Globus pallidus (tissue), 1 donor: ENCODE results near the gene ZNF446.
A peak's percentile ranks its signal among the peaks of the same experiment; 100 is the strongest.
"Not testable (repeated sequence)": the region's sequence is repeated elsewhere in the genome, so short reads cannot be mapped to it uniquely, and the experiment has no call there.

ENCODE experiments used
- DNase-seq: peaks from one replicate; pipeline ENCODE4 v3.0.0-alpha.2; 2015; ENCODE audit warnings: low spot score

The ZNF446 gene

DNA sequence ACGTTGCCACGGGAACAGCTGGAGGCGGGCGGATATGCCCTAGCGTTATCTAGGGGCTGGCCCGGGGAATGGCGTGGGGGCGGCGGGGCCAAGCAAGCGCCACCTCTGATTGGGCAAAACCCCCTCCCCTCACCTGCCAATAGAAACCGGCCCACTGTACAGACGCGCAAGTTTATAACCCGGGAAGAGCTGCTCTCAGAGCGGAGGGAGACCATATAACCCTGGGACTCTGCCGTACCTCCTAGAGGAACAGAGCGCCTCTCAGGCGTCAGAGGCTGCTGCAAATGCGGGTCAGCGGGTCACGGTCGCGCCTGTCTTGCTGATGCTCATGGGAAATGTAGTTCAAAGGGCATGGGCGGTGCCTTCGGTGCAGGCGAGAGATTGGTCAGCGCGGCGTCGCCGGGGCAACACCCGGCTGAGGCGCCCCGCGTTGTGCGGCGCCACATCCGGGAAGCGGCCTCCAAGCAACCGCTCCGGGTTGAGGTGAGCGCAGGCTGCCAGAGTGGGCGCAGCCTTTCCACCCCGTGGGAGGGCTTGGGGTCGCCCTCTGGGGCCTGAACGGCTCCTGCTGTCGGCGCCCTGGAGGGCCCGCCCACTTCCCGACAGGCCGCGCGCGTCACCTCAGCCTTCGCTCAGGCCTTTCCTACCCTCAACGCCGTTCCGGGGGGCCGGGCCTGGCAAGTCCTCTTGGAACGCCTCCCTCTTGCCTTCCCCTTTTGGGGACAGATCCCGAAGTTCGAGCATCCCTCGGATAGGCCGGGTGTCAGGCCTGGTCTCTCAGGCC, at the start of gene ZNF446:
Gene ZNF446, plus strand, starts transcription at position 639 of the 784 bp plus-strand sequence. CDS start 867 bp downstream, outside the sequence.
- DNase-seq: peak; percentile 98

DNA sequence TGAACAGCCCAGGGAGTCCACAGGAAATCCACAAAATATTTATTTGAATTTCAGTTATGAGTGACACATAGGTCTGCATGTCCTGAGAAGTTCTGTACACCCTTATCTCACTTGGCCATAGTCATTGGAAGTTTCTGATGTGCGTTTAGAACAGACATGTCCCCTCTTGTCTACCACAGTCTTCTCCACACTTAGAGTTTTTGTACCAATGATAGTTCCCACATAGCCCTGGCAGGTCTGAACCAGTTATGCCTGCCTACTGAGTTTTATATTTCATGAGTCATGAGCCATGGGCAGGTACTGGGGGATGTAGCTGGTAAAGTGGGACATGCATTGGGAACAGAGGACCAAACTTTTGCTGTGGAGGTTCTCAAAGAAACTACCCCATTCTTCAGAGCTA, 47.5 kb upstream of the ZNF446 start:
- no peak for DNase-seq

DNA sequence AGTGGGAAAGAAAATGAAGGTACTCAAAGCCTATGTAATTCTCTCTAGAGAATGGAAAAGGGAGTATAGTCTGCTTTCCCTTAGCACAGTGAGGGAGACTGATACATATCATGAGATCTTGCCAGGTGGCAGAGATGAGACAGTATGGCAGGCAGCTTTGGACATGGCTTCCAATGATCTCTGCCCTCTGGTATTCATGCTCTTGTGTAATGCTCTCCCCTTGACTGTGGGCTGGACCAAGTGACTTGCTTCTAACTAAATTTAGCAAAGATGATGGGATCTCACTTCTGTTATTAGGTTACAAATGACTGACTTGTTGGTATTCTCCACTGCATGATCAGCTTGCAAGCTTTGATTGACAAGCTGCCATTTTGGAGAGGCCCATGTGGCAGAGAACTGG, 46.4 kb upstream of the ZNF446 start:
- no peak for DNase-seq

DNA sequence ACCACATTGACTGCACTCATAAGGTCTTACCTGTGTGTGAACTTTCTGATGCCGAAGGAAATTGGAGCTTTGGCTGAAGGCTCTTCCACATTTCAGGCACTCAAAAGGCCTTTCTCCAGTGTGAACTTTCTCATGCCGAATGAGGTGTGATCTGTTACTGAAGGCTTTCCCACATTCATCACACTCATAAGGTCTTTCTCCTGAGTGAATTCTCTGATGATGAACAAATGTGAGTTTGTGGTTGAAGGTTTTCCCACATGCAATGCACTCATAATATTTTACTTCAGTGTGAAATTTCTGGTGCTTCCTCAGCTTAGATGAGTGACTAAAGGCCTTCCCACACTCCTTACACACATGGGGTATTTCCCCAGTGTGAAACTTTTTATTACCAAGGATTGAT, 41.9 kb upstream of the ZNF446 start:
- DNase-seq: no peak

DNA sequence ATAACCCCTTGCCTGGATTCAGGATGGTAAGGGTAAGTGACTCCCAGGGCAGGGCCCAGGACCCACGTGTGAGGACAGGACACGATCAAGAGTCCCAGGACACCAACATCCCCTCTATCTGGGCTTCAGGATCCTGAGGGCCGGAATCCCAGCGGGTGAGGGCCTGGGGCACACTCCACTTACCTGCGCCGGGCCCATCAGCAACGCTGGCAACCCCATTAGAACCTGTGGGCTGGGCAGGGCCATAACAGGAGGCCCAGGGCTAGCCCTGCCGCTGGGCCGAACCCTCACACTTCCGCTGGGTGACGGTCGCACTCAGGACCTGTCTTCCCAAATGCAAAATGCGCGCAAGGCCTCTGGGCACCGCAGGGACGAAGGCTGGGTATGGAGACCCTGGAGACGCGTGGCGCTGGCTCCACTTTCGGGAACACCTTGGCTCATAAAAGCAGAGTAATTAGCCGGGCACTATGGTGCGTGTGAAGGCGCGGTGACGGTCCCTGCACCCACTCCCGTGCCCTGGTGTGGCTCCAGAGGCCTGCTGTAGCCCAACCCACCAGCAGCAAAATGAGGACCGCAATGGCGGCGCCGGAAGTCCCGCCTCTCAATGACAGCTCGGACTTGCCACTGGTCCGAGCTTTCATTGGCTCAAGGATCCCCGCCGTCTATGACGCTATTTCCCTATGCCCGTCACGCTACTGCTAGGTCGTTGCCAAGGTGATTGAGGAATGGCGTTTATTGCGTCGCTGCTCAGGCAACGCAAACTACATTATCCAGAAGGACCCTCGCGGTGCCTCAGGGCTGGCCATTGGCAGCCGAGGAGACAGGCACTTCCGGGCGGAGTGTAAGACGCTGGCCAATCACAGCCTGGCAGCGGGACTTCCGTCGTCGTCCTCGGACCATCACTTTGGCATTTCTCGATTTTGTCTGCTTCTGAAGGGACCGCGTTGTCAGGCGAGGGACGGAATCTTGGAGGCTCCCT, 36.3 kb upstream of the ZNF446 start, which contains the start of gene ZNF132:
Gene ZNF132, minus strand, starts transcription at position 578 of the 979 bp plus-strand sequence. Its CDS starts 332 bp downstream, at position 246.
- DNase-seq: peak; percentile 100

DNA sequence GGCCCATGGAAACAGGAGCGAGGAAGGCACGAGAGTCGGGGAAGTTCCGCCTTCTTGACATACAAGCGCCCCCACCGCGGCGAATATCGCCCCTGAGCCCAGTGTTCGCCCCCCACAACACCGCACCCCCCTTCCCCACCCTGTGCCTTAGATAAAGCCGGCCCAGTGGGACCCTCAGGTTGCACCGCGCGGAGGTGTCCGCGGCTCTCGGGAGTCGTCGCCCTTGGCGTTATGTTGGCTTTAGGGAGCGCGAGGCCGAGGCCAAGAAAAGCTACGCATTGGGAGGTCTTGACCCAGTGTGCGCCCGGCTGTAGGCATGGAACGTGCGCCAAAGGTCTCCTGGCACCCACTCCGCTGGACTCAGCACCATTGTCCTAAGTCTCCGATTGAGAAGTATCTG, 35.6 kb upstream of the ZNF446 start:
- DNase-seq: no peak

DNA sequence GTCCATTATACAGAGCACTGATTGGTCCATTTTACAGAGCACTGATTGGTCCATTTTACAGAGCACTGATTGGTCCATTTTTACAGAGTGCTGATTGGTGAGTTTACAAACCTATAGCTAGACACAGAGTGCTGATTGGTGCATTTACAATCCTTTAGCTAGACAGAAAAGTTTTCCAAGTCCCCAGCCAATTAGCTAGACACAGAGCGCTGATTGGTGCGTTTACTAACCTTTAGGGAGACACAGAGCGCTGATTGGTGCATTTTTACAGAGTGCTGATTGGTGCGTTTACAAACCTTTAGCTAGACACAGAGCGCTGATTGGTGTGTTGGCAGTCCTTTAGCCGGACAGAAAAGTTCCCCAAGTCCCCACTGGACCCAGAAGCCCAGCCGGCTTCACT, 33.2 kb upstream of the ZNF446 start:
- not testable (repeated sequence) for DNase-seq

DNA sequence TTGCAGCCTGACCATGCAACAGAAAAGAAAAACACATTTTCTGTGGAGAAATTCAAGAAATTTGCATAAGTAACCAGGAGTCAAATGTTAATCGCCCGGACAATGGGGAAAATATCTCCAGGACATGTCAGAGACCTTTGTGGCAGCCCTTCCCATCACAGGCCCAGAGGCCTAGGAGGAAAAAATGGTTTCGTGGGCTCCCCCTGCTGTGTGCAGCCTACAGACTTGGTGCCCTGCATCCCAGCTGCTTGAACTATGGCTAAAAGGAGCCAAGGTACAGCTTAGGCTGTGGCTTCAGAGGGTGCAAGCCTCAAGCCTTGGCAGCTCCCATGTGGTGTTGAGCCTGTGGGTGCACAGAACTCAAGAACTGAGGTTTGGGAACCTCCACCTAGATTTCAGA, 27.3 kb upstream of the ZNF446 start:
- DNase-seq: not testable (repeated sequence)

DNA sequence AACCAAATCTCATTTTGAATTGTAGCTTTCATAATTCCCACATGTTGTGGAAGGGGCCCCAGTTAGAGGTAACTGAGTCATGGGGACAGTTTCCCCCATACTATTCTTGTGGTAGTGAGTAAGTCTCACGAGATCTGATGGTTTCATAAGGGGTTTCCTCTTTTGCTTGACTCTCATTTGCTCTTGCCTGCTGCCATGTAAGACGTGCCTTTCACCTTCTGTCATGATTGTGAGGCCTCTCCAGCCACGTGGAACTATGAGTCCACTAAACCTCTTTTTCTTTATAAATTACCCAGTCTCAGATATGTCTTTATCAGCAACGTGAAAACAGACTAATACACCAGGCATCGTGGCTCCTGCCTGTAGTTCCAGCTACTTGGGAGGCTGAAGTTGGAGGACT, 26.2 kb upstream of the ZNF446 start:
- DNase-seq: not testable (repeated sequence)

DNA sequence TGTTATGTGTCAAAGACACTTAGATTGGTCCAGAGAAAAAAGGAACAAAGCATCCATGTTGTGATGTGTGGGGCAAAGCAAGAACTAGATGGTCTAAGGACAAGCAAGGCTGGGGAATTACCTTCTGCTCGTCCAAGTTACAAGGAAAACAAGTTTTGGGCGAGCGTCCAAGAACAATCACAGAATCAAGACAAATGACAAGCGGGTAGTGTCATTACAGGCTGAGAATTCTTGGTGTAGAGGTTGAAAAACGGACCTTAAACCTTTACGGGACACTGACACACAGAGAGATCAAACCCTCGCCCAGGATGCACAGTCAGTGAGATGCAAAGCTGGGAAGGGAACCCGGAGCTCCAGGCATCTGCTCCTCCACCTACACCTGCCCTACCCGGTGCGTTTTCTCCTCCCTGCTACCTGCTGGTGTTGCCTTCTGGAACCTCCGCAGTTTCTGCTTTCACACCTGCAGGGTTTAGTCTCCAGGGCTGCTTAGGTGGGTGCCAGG, 25.2 kb upstream of the ZNF446 start:
- DNase-seq: no peak

DNA sequence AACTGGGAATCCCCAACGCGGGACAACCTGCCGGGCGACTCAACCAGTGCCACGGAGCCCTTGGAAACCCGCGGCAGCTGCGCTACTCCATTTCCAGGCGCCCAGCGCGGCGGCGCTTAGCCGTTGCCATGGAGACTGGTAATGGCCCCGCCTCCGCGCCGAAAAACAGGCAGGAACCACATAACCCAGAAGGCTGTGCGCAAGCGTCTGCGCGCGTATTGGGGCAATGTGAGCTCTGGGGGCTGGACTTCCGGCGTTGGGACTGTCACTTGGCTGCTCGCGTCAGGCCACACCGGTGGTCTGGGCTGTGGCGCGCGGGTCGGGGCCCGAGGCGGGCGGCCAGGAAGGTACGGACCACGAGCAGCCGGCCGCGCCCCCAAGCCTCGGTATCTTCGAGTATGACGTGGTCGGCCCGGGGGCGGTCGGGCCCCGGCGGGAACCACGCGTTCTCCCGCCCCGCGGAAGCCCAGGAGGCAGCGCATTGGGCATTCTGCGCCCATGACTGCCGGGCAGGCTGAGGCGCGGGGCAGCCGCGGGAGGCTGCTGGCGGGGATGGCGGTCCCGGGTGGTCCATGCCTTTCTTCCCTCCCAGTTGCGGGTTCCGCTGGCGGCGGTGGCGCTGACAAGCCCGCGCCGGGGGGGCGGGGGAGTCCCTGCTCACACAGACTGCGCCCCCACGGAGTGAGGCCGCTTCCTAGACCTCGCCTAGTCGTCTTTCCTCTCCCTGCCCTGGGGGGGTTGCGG, 24.6 kb upstream of the ZNF446 start, which contains the start of gene ZNF324B:
Gene ZNF324B, plus strand, starts transcription at position 265 of the 744 bp plus-strand sequence. CDS start 2,080 bp downstream, outside the sequence.
- peak; percentile 97 for DNase-seq

DNA sequence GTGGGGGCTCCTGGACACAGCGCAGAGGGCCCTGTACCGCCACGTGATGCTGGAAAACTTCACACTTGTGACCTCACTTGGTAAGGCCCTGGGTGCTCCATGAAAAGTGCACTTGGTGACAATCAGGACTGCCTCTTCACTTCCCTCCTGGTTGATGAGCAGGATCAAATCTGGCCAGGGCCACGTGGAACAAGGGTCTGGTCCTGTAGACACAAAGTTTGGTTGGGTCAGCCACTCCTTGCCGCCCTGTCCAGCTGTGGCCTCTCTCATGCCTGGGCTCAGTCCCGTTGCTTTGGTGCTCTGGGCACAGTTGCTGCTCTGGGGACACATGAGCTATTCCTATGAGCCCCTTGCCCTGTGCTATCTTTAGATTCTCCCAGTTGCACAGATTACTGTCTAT, 22.4 kb upstream of the ZNF446 start:
- DNase-seq: no peak

DNA sequence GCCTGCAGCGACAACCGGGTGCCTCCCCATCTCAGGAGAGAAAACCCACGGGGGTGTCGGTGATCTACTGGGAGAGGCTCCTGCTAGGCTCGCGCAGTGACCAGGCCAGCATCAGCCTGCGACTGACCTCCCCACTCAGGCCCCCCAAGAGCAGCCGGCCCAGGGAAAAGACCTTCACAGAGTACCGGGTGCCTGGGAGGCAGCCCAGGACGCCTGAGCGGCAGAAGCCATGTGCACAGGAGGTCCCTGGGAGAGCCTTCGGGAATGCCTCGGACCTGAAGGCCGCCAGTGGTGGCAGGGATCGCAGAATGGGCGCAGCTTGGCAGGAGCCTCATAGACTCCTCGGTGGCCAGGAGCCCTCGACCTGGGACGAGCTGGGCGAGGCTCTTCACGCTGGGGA, 20.8 kb upstream of the ZNF446 start:
- DNase-seq: no peak

DNA sequence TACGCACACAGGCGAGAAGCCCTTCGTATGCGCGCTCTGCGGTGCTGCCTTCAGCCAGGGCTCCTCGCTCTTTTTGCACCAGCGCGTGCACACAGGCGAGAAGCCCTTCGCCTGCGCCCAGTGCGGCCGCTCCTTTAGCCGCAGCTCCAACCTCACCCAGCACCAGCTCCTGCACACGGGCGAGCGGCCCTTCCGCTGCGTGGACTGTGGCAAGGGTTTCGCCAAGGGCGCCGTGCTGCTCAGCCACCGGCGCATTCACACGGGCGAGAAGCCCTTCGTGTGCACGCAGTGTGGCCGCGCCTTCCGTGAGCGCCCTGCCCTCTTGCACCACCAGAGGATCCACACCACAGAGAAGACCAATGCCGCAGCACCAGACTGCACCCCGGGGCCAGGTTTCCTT, 20.0 kb upstream of the ZNF446 start:
- DNase-seq: no peak

DNA sequence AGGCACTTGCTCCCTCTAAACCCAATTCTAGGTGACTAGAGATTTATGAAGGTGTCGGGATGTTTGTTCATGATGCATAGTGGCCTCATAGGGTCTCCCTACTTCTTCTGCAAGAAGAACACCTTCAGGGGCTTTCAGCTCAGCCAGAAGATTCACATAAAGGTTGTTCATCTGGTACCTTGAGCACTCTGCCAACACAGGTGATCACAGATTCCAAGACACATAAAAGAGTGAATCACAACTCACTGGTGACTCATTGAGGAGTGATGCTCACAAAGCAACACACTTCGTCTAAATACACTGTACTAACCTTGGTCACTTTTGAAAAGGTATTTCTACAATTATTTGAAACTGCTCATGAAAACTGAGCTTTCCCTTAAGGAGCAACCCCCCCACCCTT, 16.1 kb upstream of the ZNF446 start:
- DNase-seq: no peak

DNA sequence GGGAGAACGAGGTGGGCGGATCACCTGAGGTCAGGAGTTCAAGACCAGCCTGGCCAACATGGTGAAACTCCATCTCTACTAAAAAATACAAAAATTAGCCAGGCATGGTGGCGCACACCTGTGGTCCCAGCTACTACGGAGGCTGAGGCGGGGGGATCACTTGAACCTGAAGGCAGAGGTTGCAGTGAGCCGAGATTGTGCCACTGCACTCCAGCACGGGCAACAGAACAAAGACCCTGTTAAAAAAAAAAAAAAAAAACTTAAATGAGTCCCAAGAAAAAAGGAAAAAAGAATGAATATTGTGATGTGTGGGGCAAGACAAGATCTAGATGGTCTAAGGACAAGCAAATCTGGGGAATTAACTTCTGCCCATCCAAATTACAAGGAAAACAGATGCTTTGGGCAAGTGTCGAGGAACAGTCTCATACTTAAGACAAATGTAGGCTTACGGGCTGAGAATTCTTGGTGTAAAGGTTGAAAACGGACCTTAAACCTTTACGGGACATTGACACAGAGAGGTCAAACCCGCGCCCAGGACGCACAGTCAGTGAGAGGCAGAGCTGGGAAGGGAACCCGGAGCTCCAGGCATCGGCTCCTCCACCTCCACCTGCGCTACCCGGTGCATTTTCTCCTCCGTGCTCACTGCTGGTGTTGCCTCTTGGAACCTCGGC, 9.9 kb upstream of the ZNF446 start:
- no peak for DNase-seq

DNA sequence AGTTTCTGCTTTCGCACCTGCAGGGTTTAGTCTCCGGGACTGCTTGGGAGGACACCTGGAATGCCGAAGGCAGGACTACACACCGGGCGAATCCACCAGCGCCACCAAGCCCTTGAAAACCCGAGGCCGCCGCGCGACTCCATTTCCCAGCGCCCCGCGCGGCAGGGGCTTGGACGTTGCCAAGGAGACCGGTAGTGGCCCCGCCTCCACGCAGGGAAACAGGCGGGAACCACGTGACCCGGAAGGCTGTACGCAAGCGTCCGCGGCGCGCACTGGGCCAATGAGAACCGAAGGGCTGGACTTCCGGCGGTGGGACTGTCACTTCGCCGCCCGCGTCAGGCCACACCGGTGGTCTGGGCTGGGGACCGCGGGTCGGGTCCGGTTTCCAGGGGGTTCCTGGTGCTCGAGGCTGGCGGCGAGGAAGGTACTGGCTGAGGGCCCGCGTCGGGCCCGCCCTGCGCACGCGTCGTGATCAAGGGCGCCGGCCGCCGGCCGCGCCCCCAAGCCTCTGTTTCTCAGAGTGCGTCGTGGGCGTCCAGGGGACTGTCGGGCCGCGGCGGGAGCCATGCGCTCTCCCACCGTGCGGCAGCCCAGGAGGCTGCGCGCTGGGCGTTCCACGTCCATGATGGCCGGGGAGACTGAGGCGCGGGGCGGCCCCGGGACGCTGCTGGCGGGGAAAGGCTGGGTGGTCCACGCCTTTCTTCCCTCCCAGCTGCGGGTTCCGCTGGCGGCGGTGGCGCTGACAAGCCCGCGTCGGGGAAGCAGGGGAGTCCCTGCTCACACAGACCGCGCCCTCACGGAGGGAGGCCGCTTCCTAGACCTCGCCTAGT, 9.2 kb upstream of the ZNF446 start, which contains the start of gene ZNF324:
Gene ZNF324, plus strand, starts transcription at position 321 of the 830 bp plus-strand sequence. CDS start 2,106 bp downstream, outside the sequence.
- DNase-seq: peak; percentile 97

DNA sequence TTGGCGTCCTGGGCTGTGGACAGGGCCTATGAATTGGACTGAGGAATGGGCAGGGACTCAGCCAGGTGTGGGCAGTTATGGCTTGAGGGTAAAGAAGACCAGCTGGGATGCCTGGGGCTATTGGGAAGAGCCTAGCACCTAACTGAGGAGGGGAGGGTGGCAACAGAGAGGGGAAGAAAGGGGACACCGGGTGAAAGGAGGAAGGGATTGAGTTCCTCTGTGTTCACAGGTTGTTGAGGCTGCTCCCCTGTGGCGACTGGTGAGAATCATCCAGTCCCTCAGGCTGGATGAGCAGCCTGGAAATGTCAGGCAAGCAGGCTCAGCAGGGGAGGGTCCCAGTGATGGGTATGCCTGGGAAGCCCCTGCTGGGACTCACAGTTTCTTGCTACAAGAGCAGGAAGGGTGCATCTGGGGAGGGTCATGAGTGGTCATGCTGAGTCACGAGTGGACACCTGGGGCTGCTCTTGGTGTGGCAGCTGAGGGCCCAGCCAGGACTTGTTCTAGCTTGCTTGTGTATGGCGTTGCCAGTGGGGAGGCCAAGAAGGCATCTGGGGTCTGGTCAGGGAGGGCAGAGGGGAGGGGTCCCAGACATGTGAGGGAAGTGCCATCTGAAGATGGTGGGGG, 7.8 kb upstream of the ZNF446 start:
- no peak for DNase-seq

DNA sequence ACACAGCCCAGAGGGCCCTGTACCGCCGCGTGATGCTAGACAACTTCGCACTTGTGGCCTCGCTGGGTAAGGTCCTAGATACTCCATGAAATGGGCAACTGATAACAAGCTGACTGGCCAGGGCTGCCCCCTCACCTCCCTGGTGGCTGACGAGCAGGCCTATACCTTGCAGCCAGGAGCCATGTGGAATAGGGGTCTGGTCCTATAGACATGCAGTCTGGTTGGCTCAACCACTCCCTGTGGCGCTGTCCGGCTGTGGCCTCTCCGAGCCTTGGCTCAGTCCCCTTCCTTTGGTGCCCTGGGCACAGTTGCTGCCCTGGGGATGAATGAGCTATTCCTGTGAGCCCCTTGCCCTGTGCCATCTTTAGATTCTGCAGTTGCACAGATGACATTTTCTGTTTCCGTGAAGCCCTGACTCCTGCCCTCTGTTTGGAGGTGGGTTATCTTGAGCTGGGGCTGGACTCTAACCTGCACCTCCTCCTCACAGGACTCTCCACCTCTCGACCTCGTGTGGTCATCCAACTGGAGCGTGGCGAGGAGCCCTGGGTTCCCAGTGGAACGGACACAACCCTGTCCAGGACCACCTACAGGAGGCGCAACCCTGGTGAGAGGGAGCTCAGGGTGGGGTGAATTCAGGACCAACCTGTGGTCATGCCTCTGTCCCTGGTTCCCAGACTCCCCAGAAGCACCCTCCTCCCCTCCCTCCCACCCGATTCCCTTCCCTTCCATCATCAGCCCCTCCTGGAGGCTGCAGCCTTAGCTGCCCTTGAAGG, 6.7 kb upstream of the ZNF446 start:
- no peak for DNase-seq
